IPS-NIHi7 (cell line): ENCODE data around the gene PCTP.

Experiments
- DNase-seq: peaks from one replicate; pipeline ENCODE4 v3.0.0; 2012; ENCODE audit warnings: mixed read lengths; ENCODE audit errors: extremely low spot score

The PCTP gene

GRCh38 chr17:55757659-55758058, 6.8 kb downstream of the PCTP start:
- DNase-seq: no peak

DNA sequence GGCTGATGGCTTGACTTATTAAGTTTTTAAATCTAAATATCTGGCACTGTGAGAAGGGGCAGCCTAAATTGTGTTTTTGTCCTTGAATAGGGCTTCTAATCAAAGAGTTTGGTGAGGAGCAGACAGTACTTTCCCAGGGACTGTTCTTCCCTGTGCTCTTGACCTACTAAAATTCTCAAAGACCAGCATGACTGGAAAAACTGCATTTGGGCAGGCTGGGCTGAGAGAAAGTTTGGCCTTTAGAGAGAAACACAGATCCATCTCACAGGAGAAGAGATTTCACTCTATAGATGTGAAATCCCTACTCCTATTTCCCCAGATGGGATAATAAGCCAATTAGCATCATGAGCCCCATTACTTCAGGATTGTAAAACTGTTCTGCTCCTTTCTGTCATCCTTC, 7.3 kb downstream of the PCTP start:
- no peak for DNase-seq

DNA sequence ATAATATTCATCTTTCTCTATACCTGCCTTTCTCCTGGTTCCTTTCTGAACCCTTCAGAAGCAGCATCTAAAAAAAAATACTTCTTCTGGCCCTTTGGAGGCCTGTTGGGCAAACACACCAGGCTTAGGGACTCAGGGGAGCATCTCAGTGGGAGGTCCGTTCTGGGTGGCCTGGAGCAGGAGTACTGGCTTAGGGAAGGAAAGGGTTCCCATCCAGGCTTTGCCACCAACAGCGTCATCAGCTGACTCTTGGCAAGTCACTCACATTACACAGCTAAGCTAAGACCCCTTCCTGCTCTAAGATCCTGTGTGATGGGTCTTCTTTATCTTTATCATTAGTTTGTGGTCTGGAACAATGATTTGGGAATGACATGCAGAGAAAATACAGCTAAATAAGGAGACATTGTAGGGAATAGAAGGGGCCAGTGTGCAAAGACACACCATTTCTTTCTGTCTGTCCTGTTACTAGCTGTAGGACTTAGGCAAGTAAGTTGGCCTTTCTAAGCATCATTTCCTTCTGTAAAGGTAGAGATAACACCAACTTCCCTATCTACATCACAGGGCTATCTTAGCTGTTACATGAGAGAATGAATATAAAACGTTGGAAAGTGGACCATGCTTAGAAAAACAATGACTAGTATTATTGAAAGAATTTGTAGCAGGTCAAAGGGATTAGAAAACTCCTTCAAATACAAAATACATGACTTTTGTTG, 9.9 kb downstream of the PCTP start:
- no peak for DNase-seq

GRCh38 chr17:55762086-55762858, 11.4 kb downstream of the PCTP start:
- DNase-seq: no peak

DNA sequence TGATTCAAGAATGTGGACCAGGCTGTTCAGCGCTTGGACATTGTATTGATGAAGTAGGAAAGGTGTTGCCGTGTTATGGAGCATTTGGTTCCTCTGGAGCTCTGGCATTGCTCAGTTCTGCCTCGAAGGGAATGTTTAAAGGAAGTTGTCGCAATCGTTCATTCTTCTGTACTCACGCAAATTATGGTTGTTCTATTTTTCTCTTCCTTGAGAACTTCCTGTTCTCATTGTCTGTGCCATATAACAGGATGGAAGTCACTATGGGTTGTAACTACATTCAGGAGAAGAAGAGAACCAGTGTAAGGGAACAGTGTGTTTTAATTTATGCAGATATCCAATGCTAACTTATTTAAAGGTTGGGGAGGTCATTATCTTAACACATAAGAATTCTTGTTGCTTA, 13.0 kb downstream of the PCTP start:
- DNase-seq: no peak

DNA sequence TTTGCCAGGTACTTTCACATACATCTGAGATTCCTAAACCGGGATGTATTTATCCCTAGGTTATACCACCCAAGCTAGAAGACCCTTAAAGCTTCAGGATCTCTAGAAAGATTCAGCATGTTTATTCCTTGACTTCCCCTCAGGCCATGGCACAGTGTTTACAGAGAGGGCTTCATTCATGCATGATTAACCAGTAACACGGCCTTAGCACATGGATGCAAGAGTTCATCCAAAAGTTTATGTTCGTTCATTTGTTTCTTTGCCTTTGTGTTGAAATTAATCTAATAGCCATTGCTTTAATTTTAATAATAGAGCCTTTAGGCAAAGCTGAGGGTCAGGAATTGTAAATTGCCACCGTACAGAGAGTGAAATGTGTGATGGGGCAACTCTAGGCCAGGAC, 13.8 kb downstream of the PCTP start:
- no peak for DNase-seq

- DNase-seq: no peak
These were observed 14.6 kb downstream of the PCTP start for GRCh38 chr17:55765472-55765871.

DNA sequence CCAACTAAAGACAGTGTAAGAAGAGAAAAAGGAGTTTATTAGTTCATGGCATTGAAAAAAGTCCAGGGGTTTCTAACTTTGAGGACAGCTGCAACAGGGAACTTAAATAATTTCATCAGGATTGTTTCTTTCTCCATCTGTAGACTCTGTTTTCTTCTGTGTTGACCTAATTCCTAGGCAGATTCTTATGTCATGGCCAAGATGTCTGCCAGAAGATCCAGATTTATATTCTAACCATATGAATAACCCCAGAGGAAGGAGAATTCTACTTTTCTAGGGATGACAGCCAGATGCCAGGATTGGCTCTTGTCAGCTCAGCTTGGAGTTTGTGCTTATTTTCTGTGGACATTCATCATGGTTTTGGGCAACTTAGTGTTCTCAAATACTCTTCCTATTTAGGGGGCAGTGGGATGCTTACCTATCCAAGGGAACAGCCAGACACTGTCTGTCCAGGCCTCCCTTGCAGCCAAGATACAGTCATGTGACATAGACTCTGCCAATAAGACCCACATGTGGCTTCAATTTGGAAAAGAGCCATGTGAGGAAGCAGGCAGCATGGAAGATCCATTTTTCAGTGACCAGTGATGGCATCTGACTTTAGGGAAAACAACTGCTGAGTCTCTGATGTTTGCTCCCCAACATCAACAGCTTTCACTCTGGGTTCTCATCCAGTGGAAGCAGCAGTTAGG, 18.2 kb downstream of the PCTP start:
- no peak for DNase-seq

- DNase-seq: no peak
These were observed 18.8 kb downstream of the PCTP start for GRCh38 chr17:55769625-55770000.

- DNase-seq: peak; percentile 72
These were observed 19.5 kb downstream of the PCTP start for GRCh38 chr17:55770196-55770870.

DNA sequence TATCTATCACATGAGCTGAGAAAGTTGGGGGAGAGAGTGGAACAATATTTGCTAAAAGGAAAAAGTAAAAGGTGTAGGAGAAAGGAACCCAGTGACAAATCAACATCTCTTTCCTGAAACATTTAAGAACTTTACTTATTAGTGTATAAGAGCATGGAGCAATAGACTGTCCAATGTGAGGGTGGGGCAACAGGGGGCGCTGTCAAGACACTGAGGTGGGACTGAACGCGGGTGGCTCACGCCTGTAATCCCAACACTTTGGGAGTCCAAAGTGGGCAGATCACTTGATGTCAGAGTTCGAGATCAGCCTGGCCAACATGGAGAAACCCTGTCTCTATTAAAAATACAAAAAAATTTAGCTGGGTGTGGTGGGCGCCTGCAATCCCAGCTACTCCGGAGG, 21.2 kb downstream of the PCTP start:
- DNase-seq: no peak

DNA sequence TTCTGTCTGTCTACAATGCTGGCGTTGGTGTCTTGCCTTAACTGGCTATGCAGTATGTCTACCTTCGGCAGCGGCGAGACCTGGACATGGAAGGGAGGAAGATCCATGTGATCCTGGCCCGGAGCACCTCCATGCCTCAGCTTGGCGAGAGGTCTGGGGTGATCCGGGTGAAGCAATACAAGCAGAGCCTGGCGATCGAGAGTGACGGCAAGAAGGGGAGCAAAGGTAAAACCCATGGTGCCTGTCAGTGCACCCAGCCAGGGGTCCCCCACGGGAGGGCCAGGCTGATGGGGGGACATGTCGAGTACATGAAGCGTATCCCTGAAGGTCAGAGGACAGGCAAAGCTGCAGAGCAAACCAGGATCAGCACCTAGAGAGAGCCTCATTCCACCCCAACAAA, 22.8 kb downstream of the PCTP start:
- DNase-seq: no peak

DNA sequence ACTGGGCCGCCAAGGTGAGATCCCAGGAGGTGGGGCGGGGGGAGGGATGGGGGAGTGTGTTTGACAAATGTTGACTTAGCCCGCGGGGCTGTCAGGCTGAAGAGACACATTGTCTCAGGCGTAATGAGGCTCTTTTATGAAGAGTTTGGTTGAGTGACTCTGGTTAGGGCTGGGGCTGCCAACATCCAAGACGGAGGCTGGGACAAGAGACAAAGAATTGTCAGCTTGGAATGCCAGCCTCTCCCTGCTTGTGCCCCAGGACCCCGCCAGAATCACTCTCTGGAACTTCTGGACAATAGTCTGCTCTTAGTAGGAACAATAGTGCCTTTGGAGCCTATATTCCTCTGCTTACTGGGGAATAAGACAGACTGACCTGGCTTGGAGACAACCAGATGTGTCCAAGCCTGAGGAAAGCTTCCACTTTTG, 24.0 kb downstream of the PCTP start:
- no peak for DNase-seq

GRCh38 chr17:55776271-55776670, 25.4 kb downstream of the PCTP start:
- DNase-seq: no peak

- DNase-seq: no peak
These were observed 26.7 kb downstream of the PCTP start for GRCh38 chr17:55777471-55777971.

DNA sequence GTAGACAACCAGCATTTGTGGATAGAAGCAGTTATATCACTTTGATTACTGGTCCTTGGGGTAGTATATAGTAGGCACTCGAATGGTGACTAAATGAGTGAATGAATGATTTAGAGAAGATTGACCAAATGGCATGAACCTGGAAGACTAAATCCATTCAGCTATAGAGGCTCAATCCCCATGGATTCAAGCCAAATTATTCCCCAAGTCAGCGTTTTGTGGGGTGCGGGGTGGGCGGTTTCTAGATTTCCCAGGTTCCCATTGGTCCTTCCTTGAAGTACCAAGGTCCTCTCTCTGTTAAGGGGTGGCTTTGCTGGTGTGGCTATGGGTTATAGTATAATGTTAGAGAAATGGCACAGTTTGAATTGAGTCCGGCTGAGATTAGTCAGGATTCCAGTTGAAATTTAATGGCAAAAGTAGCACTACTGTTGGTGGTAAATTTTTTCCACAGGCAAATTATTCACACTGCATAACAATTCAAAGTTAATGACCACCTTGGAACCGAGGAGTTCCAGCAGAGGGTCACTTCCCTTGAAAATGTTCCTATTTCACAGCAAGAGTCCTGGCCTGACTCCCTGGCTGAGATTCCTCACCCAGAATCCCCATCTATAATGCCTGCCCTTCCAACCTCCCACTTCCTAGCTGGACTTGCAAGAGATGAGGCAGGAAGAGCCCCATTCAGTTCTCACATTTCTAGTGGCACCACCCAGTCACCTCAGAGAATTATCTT, 27.7 kb downstream of the PCTP start:
- no peak for DNase-seq

DNA sequence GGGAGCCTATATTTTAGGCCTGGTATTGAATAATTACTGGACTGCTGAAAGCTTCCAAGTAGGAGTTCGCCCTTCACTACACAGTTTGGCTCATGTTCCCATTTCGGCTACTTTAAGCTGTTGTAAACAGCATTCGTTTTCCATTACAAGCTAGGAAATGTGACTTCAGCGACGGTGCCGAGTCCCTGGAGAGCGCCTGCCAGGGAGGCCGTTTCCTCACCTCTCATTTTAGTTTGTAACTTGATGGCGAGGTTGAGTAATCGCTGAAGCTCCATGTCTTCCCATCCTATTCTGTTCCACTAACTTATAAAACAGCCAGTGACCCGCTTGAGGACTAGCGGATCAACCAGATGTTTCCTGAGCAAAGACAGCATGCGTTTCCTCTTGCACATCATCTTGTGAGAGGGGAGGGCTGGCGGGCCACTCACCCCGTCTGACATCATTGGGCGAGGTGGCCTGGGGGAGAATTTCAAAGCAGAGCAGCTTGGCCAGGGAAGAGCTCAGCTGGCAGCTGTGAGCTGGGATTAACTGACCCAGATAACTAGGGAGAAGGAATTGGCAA, 32.9 kb downstream of the PCTP start:
- peak; percentile 30 for DNase-seq

DNA sequence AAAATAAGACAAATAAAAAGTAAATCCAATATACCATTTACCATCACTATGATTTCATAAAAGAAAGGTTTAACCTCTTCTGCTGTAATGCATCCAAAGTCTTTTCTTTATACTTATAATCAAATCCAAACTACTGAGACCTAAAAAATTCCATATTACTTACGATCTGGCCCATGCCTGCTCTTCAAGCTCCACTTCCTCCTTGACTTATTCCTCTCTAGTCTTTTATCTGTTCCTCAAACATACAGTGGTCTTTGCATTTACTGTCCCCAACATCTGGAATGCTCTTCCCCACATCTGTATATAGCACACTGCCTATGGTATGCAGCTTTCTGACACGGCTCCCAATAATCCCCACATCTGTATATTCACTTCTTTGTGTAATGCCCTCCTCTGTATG, 33.8 kb downstream of the PCTP start:
- no peak for DNase-seq

- no peak for DNase-seq
These were observed 34.3 kb downstream of the PCTP start for GRCh38 chr17:55785181-55785580.

GRCh38 chr17:55793272-55793671, 42.4 kb downstream of the PCTP start:
- DNase-seq: no peak
